NCI-H146 treated with DMSO at 0.1 percent for 48 hours (cell line): ENCODE measurements around the gene PRDM5.

Experiments
- DNase-seq: peaks from one replicate; lab custom pipeline; 2025; ENCODE audit not compliant: unreplicated experiment; lab: John Stamatoyannopoulos, UW

PRDM5 gene

DNA sequence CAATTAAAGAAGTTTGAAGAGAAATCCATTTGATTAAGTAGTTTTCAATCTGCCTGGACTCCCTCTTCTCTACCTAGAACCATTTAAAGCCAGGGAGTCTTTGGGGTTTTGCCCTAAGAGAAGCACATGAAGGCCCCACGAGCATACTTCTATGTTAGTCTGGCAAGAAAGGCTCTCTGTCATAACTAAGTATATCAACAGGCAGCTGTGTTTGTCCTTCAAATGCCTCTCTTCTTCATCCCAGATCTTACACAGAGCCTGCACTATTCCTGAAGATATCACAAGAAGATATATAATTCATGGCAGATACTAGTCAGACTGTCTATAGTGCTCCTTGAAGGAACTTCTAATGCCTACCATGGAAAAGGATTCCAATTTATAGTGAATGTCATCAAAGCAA is 206.2 kb downstream of the PRDM5 start:
- DNase-seq = no peak

DNA sequence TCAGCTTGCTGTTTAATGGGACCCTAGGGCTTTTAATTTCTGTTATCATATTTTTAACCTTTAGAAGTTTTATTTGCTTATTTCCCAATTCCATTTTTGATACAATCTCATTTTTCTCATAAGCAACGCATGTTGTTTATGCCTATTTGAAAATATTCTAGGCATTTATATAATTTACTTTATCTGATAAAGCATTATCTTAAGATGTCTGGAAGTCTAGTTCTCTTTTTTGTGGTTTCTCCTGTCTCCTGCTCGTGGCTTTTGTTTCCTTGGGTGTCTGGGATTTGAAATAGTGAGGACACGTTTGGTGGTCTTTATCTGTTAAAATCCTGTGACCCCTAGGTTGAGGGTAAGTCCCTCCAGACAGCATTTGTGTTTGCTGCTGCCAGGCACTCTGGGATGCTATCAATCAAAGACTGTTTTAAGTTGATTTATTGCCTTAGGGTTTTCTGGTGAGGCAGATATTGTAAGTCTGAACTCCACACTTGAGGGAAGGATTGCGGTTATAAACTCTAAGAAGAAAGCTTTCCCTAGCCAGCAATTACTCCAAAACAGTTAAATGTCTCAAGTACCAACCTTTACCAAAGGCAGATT is 208.0 kb downstream of the PRDM5 start:
- DNase-seq = no peak

DNA sequence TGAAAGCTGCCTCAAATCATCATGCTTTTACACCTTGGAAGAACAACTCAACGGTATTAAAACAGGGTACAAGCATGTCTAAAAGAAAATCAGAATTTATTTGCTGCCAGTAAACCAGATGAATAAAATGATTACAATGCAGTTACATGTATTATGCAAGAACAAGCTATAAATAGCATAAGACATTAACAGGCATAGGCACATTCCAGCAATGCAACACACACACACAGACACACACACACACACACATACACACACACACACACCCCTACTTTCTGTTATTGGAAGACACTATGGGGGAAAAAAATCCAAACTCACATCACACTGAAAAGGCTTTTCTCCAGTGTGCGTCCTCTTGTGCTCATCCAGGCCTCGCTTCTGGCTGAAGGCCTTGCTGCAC is 212.5 kb downstream of the PRDM5 start:
- no peak for DNase-seq

DNA sequence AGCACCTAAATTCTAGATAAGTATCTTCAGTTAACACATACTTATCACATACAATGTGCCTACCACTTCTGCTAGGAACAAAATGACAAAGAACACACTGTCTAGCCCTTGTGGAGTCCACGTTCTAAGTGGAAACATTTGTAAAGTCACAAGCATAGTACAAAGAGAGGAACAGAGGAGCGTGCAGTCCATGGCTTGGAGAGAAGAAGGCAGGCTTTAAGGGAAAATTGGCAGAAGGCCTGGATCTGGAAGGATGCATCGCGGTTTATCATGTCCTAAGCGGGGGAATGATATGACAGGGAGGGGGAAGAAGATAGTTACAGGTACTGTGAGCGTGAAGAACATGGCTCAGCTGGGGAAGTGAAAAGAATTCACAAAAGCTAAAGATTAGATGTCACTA is 218.0 kb downstream of the PRDM5 start:
- DNase-seq = no peak

DNA sequence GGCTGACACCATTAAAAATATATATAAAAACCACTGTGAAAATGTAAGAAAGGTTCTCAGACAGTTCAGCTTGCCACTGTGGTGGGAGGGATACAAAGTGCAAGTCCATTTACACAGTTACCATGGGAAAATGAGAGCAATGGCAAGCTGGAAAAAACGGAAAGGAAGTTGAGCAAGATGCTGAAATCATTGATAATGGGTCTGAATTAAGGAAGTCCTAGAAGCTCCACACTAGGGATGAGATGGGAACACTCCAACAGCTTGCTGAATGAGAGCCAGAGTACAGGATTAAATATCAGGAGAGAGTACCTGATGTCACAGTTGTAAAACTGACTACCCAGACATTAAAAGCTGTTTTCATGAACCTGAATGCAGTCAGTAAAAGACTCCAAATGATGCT is 218.6 kb downstream of the PRDM5 start:
- no peak for DNase-seq

DNA sequence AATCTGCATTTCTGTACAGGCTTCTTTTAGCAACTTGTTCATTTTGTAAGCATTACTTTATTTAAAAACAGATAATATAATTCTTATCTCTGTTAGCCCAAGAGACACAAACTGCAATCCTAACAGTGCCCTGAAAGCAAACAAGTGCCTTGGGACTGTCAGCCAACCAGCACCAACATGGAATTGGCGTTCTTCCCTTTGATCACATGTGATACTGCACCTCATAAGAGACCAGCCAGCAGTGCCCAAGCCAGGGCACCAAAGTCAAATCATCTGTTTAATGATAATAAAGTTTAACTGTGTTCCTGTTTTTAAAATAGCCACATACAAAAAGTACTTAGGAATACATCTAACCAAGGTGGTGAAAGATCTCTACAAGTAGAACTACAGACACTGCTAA is 223.2 kb downstream of the PRDM5 start:
- DNase-seq = no peak

DNA sequence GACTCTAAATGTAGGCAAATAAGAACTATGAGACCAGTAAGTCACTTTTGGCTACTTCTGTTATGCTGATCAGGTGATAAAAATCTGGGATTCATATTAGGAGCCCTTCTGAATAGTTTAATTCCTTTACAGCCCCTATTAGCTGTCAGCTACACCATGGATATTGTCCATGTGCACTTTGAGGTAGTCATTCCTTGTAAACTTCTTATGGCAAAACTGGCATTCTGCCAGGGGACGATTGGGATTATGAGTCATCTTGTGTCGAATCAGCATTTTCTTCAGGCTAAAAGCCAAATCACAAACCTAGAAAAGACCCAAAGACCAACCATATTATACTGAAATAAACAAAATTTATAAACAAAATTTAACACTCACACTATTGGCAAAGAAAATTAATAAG is 227.6 kb downstream of the PRDM5 start:
- no peak for DNase-seq

DNA sequence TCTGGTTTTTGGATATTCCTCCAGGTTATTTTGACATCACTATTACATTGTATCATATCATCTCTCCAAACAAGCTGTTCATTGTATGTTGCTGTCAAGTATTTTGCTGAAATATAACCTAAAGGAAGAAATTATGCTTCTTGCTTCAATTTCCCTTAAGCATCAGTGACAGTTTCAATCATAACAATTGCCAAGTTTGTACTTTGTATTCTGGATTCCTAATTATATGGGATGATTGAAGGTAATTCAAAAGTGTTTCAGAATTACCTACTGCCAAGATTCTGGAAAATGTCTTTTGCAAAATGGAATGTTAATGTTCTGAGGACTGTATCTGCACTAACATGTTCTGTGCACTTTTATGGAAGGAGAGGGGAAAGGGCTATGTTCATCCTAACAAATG is 228.7 kb downstream of the PRDM5 start:
- DNase-seq = no peak

DNA sequence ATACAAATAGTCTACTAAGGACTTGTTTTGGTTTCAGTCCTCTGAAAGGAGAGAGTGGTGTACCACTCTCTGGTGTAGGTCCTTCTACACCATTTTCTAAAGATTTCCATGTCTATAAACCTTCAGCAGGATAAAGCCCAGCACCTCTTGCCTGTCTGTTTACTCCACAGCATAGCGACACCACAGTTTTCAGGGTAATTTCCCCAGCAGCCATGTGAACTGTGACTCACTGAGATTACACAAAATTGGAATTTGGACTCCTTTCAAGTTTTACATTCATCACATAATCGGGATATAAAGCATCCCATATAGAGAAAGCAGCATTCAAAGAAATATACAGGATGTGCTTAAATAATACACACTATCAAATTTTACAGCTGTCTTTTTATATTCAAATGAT is 229.6 kb downstream of the PRDM5 start:
- DNase-seq = no peak

DNA sequence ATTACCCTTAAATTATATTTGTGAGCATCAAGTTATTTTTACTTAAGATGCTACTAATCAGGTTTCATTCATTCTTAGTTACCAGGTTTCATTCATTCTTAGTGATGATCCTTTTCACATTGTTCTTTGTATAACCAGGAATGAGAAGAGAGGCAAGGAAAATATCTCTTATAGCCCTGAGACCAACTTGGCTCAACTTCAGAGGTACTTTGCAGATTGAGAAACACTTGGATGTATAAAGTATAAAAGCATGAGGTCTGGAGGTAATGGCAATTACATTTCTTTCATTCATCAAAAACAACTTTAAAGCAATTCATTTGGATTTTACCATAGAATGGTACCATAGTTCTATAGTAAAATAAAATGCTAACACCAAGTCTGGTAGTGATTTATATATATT is 231.0 kb downstream of the PRDM5 start:
- no peak for DNase-seq

DNA sequence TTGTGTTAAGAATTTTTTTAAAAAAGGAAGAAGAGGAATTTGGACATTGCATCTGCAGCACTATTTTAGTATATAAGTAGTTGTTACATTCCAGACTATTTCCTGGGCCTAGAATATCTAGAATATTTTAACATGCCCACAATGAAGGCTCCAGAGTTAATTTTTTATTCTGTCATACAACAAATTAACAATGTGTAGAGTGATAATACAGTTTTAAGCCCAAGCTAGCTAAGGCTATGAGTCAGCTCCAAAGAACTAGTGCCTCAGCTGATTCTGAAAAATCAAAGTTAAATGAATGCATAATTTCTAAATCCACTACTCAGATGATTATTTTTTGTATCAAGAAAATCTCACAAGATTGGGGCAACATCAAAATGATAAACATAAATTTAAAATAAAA is 231.4 kb downstream of the PRDM5 start:
- no peak for DNase-seq

DNA sequence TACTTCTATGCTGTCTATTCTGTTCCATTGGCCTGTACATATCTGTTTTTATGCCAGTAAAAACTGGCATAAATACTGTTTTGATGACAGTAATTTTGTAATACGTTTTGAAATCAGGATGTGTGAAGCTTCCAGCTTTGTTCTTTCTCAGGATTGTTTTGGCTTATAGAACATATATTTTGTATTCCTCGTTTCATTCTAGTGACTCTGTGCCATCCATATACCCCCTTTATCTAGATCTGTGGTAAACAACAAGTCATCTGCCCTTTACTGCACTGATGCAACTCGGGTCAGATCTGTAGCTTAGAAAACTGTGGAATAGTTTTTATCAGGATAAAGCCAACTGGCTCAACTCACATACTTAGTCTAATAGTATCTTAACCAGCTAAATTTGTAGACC is 233.7 kb downstream of the PRDM5 start:
- no peak for DNase-seq

DNA sequence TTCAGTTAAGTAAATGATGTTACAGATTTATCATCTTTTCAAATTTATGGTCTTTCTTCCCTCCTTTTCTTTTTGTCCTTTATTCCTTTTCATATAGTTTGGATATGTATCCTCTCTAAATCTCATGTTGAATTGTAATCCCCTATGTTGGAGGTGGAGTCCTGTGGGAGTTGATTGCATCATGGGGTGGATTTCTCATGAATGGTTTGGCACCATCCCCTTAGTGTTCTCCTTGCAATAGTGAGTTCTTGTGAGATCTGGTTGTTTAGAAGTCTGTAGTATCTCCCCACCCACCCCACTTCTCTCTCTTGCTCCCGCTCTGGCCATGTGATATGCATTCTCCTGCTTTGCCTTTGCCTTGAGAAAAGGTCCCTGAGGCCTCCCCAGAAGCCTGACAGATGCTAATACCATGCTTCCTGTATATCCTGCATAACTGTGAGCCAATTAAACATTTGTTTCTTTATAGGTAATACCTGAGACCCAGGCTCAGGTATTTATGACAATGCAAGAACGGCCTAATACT is 236.7 kb downstream of the PRDM5 start:
- no peak for DNase-seq

DNA sequence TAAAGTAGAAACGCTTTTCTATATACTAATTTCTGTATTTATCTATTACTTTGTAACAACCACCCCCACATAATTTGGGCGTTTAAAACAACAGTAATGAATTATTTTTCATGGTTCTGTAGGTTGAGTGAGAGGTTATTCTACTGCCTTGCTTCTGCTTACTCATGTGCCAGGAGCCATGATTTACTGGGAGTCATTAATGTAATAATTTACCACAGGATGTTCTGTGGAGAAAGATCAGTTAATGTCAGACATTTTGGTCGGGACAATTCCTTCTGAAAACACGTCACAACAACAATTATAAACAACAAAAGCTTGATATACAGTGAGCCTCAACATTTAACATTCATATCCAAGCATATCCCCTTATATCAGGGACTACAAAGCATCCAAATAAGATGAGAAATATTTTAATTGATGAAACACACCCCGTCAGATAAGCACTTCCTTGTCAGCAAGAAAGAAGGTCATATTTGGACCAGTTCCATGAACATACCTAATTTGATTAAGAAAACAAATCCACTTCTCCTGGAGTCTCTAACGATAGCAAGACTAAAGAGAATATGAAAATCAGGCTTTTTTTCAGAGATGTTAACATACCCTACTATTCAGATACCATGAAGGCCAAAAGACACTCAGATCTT is 238.5 kb downstream of the PRDM5 start:
- no peak for DNase-seq

DNA sequence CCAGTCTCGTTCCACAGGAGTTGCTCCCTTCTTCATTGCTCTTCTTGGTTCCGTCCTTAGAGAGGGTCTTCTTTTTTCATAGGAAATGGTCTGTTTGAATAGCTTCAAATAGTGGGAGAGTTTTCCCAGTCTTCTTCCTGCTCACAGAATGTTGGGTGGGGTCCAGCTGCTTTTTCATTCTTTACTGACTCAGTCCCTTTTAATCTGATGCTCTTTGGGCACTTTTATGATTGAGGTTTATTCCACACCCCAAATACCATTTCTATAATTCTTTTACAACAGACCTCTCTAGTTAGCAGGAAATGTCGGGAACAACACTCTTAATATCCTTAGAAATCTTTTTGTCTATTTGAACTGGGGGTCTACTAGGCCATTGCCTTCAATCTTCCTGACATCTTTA is 239.5 kb downstream of the PRDM5 start:
- DNase-seq = no peak

DNA sequence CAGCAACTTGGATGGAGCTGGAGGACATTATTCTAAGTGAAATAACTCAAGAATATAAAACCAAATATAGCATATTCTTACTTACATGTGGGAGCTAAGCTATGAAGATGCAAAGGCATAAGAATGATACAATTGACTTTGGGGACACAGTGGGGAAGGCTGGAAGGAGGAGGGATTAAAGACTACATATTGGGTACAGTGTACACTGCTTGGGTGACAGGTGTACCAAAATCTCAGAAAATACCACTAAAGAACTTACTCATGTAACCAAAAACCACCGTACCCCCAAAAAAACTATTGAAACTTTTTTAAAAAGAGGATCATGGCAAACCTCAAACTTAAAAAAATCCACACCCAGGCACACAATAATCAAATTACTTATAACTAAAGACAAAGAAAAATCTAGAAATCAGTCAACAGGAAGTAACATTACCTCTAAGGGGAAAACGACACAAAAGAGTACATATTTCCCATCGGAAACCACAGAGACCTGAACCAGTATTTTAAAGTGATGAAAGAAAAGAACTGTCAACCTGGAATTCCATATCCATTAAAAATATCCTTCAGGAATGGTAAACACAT is 241.8 kb downstream of the PRDM5 start:
- no peak for DNase-seq

DNA sequence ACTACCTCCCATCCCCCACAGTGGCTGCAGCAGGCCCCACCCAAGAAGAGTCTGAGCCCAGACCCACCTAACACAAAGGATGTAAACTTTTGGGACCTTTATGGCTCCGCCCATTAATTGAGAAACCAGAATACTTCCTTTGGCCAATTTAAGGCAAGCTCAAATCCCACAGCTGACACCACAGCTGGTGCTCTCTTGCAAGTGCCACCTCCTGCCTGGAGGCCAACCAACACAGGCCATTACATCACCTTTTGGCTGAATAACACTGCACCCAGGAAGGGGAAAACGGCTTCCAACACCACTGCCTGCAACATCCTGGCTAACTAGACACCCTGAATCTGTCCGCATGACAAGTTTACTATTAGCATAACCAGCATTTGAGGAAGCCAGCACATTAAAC is 248.8 kb downstream of the PRDM5 start:
- no peak for DNase-seq

DNA sequence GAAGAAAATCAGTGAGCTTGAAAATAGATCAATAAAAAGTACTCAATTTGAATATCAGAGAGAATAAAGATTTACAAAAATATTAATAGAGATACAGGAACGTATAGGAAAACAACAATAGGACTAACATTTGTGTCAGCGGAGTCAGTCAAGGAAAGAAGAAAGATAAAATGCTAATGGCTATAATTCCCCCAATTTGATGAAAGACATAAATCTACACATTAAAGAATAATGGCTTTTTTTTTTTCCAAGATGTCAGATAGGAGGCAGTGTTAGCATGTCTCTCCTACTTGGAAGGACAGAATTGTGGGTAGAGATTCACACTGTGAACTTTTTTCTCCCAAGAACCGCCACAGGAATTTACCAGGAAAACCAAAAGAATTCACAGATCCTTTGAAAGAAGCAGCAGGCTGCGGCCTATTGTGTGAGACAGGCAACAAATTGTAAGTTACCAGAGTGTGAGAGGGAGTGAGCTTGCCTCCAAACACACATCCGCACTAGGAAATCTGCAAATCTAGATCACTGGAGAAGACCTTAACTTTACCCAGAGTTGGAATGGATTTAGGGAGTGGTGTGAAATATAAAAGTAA is 249.9 kb downstream of the PRDM5 start:
- no peak for DNase-seq

DNA sequence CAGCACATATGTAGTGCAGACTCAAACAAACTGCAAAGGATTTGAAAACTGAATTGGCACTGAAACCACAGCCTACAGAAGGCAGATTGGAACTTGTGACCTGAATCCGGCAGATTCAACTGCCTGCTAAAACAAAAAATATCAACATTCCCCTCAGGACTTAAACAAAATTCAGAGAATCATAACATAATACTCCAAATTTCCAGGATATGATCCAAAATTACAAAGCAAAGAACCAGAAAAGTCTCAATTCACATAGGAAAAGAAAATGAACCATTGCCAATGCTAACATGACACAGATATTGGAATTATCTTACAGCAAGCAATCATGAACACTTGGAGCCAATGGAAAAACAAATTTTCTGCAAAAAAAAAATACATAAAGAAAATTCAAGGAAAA is 250.4 kb downstream of the PRDM5 start:
- DNase-seq = no peak

DNA sequence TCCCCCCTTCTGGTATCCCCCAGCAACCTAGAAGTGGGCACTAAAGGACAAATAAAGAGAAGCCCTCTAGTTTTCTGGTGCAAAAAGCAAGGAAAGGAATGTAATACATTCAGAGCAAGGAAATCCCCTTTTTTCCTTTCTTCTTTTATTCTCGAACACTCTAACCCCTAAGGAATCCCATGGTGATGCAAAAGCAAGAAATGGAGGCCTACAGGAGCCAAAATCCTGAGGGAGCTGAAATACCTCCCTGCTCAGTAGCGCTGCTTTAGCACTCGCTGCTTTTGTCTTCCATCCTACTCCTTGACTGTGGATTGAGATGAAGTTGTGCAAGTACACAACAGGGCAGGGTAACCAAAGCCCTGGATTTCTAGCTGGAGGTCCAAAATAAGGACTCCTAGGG is 251.0 kb downstream of the PRDM5 start:
- DNase-seq = no peak

DNA sequence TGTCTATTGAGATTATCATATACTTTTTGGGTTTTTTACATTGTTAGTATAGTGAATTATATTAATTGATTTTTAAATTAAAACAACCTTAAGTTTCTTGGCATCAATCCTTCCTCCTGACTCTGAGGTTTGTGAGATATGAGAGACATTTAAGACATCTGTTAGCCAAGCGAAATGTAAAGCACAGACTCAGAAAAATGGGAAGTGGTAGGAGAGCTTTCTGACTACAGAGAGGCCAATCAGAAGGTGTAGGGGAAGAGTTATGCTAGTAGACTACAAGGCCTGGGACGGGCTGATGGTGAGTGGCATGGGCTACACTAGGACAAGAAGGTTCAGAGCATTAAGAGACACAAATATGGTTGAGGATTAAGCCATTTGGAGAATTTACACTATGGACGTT is 255.4 kb downstream of the PRDM5 start:
- DNase-seq = no peak

DNA sequence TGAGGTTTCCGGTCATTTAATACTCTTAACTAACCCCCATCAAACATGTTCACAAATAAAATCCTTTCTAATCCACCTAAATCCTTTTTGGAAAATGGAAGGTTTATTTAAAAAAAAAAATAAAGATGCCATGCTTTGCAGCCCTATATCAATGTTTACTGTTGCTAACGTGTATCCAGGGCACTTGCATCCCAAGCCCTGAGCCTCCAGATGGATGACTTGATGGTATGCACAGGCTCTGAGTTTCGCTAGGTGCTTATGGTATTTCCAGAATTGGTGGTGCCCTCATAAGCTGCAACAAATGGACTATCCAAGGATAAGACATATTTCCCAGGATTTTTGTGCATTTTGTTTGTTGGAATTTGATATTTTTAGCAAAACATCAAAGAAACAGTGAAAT is 257.7 kb downstream of the PRDM5 start:
- DNase-seq = no peak
